IMR-90 (cell line): ENCODE results near the gene NOXRED1. TPM values are rescaled to one million over a fixed set of nuclear protein-coding genes. Genes with fewer than 3 reads are reported as not detected.

ENCODE experiments used
- ATAC-seq: fragments of 200-7000 bp; cut with Tn5 transposase; 2 replicates; pipeline ENCODE4 v1.9.1; 2020; ENCODE audit warnings: low read depth, mild to moderate bottlenecking, moderate library complexity
- BruUV-seq: library from RNA; stranded (reverse); fragments of 400-500 nt; replicated peaks from 2 replicates; lab custom pipeline; 2021; lab: Mats Ljungman, UMichigan
- CTCF ChIA-PET: fragments of 300-600 bp; formaldehyde crosslinking; extraction: SDS; loops from one replicate; lab custom pipeline; 2021; ENCODE audit warnings: antibody characterized with exemption; lab: Yijun Ruan, JAX
- POLR2A ChIA-PET: fragments of 300-600 bp; sonication (Branson Sonifier 250); formaldehyde crosslinking; loops from one replicate; lab custom pipeline; 2022; ENCODE audit warnings: antibody characterized with exemption; ENCODE audit not compliant: unreplicated experiment; lab: Charles Lee
- DNase-seq: peaks from one replicate; pipeline ENCODE4 v3.0.0; 2013
- H2AFZ ChIP-seq: replicated peaks from 2 replicates; pipeline ENCODE3; 2013; ENCODE audit warnings: low read length, mild to moderate bottlenecking; ENCODE audit not compliant: poor library complexity
- H2AK5ac ChIP-seq: 2 replicates; pipeline ENCODE4 v1.6.1; 2013; ENCODE audit warnings: low read depth, low read length, inconsistent platforms
- H2AK9ac ChIP-seq: replicated peaks from 2 replicates; pipeline ENCODE3; 2013; ENCODE audit warnings: mild to moderate bottlenecking, low read depth, low read length, moderate library complexity; ENCODE audit not compliant: poor library complexity
- H2BK120ac ChIP-seq: 2 replicates; pipeline ENCODE4 v1.6.1; 2013; ENCODE audit warnings: low read depth, low read length, inconsistent platforms
- H2BK15ac ChIP-seq: 3 replicates; pipeline ENCODE4 v1.6.1; 2013; ENCODE audit warnings: low read depth, low read length, inconsistent platforms
- H2BK20ac ChIP-seq: 2 replicates; pipeline ENCODE4 v1.6.1; 2013; ENCODE audit warnings: low read depth, mild to moderate bottlenecking, inconsistent platforms, low read length, moderate library complexity
- H2BK5ac ChIP-seq: 2 replicates; pipeline ENCODE4 v1.6.1; 2013; ENCODE audit warnings: mild to moderate bottlenecking, low read depth, low read length, inconsistent platforms; ENCODE audit not compliant: poor library complexity, severe bottlenecking
- H3K14ac ChIP-seq: replicated peaks from 2 replicates; pipeline ENCODE4 v1.6.1; 2013; ENCODE audit warnings: low read depth, low read length, inconsistent platforms
- H3K18ac ChIP-seq: 2 replicates; pipeline ENCODE4 v1.6.1; 2013; ENCODE audit warnings: low read depth, low read length, control low read depth
- H3K23ac ChIP-seq: 2 replicates; pipeline ENCODE4 v1.6.1; 2013; ENCODE audit warnings: low read depth, low read length, inconsistent platforms
- H3K27ac ChIP-seq: 2 replicates; pipeline ENCODE4 v1.5.1; 2013; ENCODE audit warnings: mild to moderate bottlenecking, control low read depth, low read length; ENCODE audit not compliant: insufficient read depth
- H3K27me3 ChIP-seq: 2 replicates; pipeline ENCODE4 v1.6.1; 2013; ENCODE audit warnings: low read length; ENCODE audit not compliant: control insufficient read depth, insufficient read depth
- H3K36me3 ChIP-seq: 2 replicates; pipeline ENCODE4 v1.6.1; 2013; ENCODE audit warnings: low read length, mixed read lengths; ENCODE audit not compliant: control insufficient read depth, insufficient read depth
- H3K4ac ChIP-seq: 2 replicates; pipeline ENCODE4 v1.6.1; 2013; ENCODE audit warnings: low read depth, low read length, inconsistent platforms
- H3K4me1 ChIP-seq: 2 replicates; pipeline ENCODE4 v1.6.1; 2013; ENCODE audit warnings: low read length, mixed read lengths; ENCODE audit not compliant: control insufficient read depth, insufficient read depth
- H3K4me2 ChIP-seq: 2 replicates; pipeline ENCODE4 v1.6.1; 2013; ENCODE audit warnings: low read depth, mild to moderate bottlenecking, control low read depth, low read length, moderate library complexity
- H3K4me3 ChIP-seq: 2 replicates; pipeline ENCODE4 v1.5.1; 2013; ENCODE audit warnings: low read depth, mild to moderate bottlenecking, control low read depth, low read length, moderate library complexity; ENCODE audit not compliant: insufficient read depth
- H3K56ac ChIP-seq: 2 replicates; pipeline ENCODE4 v1.6.1; 2013; ENCODE audit warnings: low read length, inconsistent platforms; ENCODE audit not compliant: insufficient read depth; ENCODE audit errors: extremely low read depth
- H3K79me1 ChIP-seq, 2 experiments: 2 replicates each; pipeline ENCODE4 v1.6.1; 2013; ENCODE audit warnings: low read length in 2 of 2, inconsistent platforms in 1 of 2, low read depth in 1 of 2
- H3K9ac ChIP-seq: 2 replicates; pipeline ENCODE4 v1.6.1; 2013; ENCODE audit warnings: low read depth, low read length, control low read depth
- H3K9me1 ChIP-seq: 2 replicates; pipeline ENCODE4 v1.6.1; 2013; ENCODE audit warnings: low read length, inconsistent platforms; ENCODE audit not compliant: insufficient read depth
- H3K9me3 ChIP-seq: 2 replicates; pipeline ENCODE4 v1.6.1; 2013; ENCODE audit warnings: low read length; ENCODE audit not compliant: control insufficient read depth, insufficient read depth
- H4K20me1 ChIP-seq: 2 replicates; pipeline ENCODE4 v1.6.1; 2013; ENCODE audit warnings: low read length, inconsistent platforms; ENCODE audit not compliant: insufficient read depth
- H4K5ac ChIP-seq: 2 replicates; pipeline ENCODE4 v1.6.1; 2013; ENCODE audit warnings: mild to moderate bottlenecking, low read depth, low read length, control low read depth
- H4K8ac ChIP-seq, 2 experiments: 2 replicates each; pipeline ENCODE4 v1.6.1; 2013; ENCODE audit warnings: low read depth in 2 of 2, low read length in 2 of 2, control low read depth in 1 of 2, inconsistent platforms in 1 of 2
- H4K91ac ChIP-seq: 2 replicates; pipeline ENCODE4 v1.6.1; 2013; ENCODE audit warnings: low read depth, low read length, inconsistent platforms; ENCODE audit not compliant: insufficient read depth
- CEBPB ChIP-seq: IDR thresholded peaks from 2 replicates; pipeline ENCODE4 v1.6.1; 2012; ENCODE audit warnings: low read depth, low read length, improper control_type of control experiment
- MAFK ChIP-seq: IDR thresholded peaks from 2 replicates; pipeline ENCODE4 v1.6.1; 2012; ENCODE audit warnings: low read depth, low read length, improper control_type of control experiment
- MAZ ChIP-seq: IDR thresholded peaks from 2 replicates; pipeline ENCODE4 v1.6.1; 2012; ENCODE audit warnings: low read depth, mild to moderate bottlenecking, low read length, improper control_type of control experiment, moderate library complexity, borderline replicate concordance
- MXI1 ChIP-seq: IDR thresholded peaks from 2 replicates; pipeline ENCODE4 v1.6.1; 2012; ENCODE audit warnings: low read depth, mild to moderate bottlenecking, low read length, moderate library complexity, borderline replicate concordance
- RAD21 ChIP-seq: IDR thresholded peaks from 2 replicates; pipeline ENCODE4 v1.6.1; 2012; ENCODE audit warnings: low read length, improper control_type of control experiment
- RCOR1 ChIP-seq: IDR thresholded peaks from 2 replicates; pipeline ENCODE4 v1.6.1; 2012; ENCODE audit warnings: mild to moderate bottlenecking, low read length, improper control_type of control experiment; ENCODE audit not compliant: insufficient replicate concordance
- RFX5 ChIP-seq: IDR thresholded peaks from 2 replicates; pipeline ENCODE4 v1.8.0; 2012; ENCODE audit warnings: low read depth, mild to moderate bottlenecking, low read length, moderate library complexity
- WGBS, 2 experiments: methylation state at CpG; one replicate each; pipeline versions ENCODE4 v1.1.5 to v1.1.7; 2013; ENCODE audit warnings: missing lambda C conversion rate in 2 of 2; ENCODE audit not compliant: insufficient read length in 1 of 2; ENCODE audit errors: extremely low coverage in 2 of 2; 5-methylcytosine and 5-hydroxymethylcytosine counted together
- dilution Hi-C: fragments of 300-500 bp; cut with HindIII; formaldehyde crosslinking; loops from one replicate; pipeline ENCODE4 v1.14.3; 2018; ENCODE audit warnings: low sequenced_read_pairs; ENCODE audit not compliant: unreplicated experiment
- in situ Hi-C: fragments of 300-500 bp; cut with MboI; formaldehyde crosslinking; loops from 3 replicates; pipeline ENCODE4 v1.14.3; 2019; ENCODE audit warnings: low sequenced_read_pairs, inconsistent platforms, mixed read lengths
- intact Hi-C: fragments of 100-400 bp; cut with micrococcal nuclease; formaldehyde crosslinking; loops from 2 replicates; pipeline ENCODE4 v1.10.0; 2022
- polyA plus RNA-seq, 3 experiments: library from polyadenylated mRNA; depleted of rRNA; stranded (reverse); fragments of >200 nt; gene quantifications; 2 replicates each; pipeline ENCODE4 v1.2.3, GENCODE V29; 2012; ENCODE audit warnings: low replicate concordance in 1 of 3
- total RNA-seq: library from RNA; depleted of rRNA; stranded (reverse); fragments of >200 nt; gene quantifications from 2 replicates; pipeline ENCODE4 v1.2.3, GENCODE V29; 2012

Gene NOXRED1
- total and polyA plus RNA-seq, 2 of the 4 experiments (the other 2 are of a cell fraction): under 0.01 to 0.14 TPM

DNA sequence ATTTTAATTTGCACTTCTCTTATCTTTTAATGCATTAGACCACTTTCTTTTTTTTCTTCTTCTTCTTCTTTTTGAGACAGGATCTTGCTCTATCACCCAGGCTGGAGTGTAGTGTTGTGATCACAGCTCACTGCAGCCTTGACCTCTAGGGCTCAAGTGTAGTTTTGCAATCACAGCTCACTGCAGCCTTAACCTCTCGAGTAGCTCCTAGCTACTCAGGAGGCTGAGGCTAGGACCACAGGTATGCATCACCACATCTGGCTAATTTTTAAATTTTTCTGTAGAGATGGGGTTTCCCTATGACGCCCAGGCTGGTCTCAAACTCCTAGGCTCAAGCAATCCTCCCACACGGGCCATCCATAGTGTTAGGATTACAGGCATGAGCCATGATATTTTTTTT is 59.2 kb downstream of the NOXRED1 start:
- Histone ChIP-seq H3K79me1 (no peaks in the 10 kb centered on the region; a peak in 1 of 4 replicates), H3K4me3 (no peak overlapping the region), H2BK120ac (no peak overlapping the region), H3K56ac (no peak overlapping the region), H3K9me3 (no peaks in the 10 kb centered on the region), H3K4ac (no peak overlapping the region), H3K23ac (no peak overlapping the region), H2BK5ac (no peak overlapping the region), H4K20me1 (no peaks in the 10 kb centered on the region), H3K18ac (no peak overlapping the region), H4K8ac (no peak overlapping the region), H3K9me1 (no peaks in the 10 kb centered on the region), H4K5ac (no peak overlapping the region), H3K14ac (no peak overlapping the region), H2AK9ac (no peak overlapping the region), H3K27me3 (no peaks in the 10 kb centered on the region; the same call in 1 of the 2 replicates), H3K36me3 (no peaks in the 10 kb centered on the region), H3K9ac (no peak overlapping the region), H2AK5ac (no peak overlapping the region), H4K91ac (no peak overlapping the region), H2AFZ (no peak overlapping the region), H3K27ac (no peak overlapping the region), H3K4me2 (no peak overlapping the region), H2BK15ac (no peak overlapping the region), H2BK20ac (no peak overlapping the region), H3K4me1 (no peaks in the 10 kb centered on the region)
- POLR2A ChIA-PET: no interaction called here
- TF ChIP-seq MXI1 (no peak), RAD21 (no peak), RCOR1 (no peak), MAFK (no peak), MAZ (no peak), RFX5 (no peak), CEBPB (no peak)
- ATAC-seq (no peak), DNase-seq (no peak)
- in situ Hi-C loops (no loop called here), intact Hi-C loops (no loop called here), dilution Hi-C loops (no loop called here)
- no TSS peak for BruUV-seq
- CTCF ChIA-PET: no interaction called here
- no CpG with 5 or more reads among the region's 3 CpGs for WGBS, 2 experiments
